Erythroblast (primary cell): ENCODE results near the gene IL26.
"Not testable (repeated sequence)": the region's sequence is repeated elsewhere in the genome, so short reads cannot be mapped to it uniquely, and the experiment has no call there.

Experiments used
- DNase-seq, 2 experiments: peaks; one replicate each; lab custom pipeline; 2025; lab: John Stamatoyannopoulos, UW
- GATA1 ChIP-seq: IDR thresholded peaks from 2 replicates; pipeline ENCODE4 v1.6.1; 2011; ENCODE audit warnings: low read depth, mild to moderate bottlenecking, control low read depth, low read length, moderate library complexity
- POLR2A ChIP-seq: IDR thresholded peaks from 2 replicates; pipeline ENCODE4 v1.6.1; 2011; ENCODE audit warnings: mild to moderate bottlenecking, low read length

The IL26 gene

DNA sequence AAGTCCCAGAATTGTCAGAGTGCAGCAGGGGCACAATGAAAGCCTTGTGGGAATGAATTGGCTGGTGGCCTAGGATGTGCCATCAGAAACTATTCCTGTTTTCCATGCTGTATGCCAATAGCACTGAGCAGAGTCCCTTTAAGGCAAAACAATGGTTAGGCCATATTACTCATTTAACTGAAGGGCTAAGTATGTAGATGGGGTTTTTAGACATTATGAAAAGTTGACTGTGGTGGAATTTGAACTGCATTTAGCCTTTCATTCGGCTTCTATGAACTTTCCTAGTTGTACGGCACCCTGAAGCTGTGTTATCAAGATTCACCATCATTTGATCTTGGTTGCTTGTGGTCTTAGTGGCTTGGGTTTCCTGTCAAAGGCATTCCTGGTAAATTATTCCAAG is 24.8 kb downstream of the IL26 start:
- TF ChIP-seq GATA1 (no peak), POLR2A (no peak)
- no peak for DNase-seq

DNA sequence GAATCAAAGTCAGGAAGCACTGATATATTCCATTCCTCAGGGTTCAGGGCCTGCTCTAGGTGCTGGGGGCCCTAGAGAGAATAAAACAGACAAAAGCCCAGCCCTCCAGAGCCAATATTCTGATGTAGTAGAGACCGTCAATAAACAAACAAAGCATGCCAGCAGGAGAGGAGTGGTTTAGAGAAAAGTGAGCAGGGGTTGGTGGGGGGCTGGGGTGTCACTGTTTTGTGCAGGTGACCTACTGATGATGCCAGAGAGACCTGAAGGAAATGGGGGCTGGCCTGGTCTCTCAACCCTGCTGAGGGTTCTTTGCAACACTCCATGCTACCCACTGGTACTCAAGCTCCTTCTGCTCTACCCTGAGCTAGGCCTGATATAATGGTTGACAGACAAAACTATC is 26.5 kb downstream of the IL26 start:
- DNase-seq, result no peak
- TF ChIP-seq GATA1, result no peak
- TF ChIP-seq POLR2A, result no peak

DNA sequence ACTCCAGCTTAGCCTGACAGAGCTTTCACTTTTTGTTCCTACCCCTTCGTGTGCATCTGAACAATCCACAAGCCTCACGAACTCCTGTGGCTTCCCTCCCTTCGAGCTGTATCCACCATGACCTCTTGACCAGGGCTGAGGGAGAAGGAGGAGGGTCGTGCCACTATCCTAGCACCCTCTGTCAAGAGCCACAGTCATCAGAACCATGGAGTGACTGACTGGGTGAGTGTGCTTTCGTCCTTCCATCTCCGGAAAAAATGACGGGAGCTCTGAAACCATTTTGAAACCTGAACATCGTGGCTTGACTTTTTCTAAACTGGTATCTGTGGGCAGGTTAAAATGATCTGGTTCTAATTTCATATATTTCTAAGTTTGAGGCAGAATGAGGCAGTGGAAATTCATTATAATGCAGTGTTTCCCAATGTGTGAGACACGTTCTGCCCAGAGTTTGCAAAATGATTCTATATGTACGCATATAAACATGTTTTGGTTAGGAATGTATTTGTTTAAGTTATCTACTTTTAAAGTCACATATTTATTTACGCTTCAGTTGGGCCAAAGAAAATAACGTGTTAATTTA is 27.0 kb downstream of the IL26 start:
- TF ChIP-seq POLR2A (no peak), GATA1 (no peak)
- no peak for DNase-seq

DNA sequence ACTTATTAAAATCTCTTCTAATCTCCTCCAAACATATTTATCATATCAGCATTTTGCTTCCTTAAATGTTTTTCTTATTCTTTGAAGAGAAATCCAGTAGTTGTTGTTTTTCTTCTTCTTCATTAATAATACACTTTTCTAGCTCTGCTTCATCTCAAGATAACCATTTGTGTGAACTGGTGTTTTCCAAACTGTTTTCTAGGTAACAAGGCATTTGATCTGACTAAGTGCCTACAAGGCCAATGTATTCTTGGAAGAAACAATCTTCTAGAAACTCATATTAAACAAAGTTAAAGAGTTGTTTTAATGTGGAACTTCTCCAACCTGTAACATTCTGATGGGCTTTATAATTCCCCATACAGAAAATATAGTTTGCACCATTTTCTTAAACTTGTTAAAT is 35.3 kb downstream of the IL26 start:
- TF ChIP-seq POLR2A (no peak), GATA1 (no peak)
- DNase-seq, result no peak

DNA sequence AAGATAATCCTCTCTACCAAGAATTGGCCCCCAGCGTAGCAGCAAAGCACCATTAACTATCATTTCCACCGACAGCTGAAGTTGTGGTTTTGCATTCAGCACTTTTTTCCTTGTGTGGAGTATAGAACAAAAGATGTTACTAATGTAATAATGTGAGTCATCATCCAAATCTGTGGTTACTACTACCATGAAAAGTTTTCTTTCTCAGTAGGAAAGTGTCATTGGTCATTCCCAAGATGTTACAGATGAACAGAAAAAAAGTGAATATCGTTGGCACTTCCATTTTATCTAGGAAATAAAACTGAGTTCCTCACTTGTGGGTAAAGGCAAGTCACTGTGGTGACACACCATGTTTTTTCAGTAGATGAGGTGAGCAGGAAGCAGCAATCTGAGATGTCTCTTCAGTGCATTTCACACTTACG is 35.8 kb downstream of the IL26 start:
- DNase-seq, result no peak
- TF ChIP-seq GATA1, result no peak
- no peak for TF ChIP-seq POLR2A

DNA sequence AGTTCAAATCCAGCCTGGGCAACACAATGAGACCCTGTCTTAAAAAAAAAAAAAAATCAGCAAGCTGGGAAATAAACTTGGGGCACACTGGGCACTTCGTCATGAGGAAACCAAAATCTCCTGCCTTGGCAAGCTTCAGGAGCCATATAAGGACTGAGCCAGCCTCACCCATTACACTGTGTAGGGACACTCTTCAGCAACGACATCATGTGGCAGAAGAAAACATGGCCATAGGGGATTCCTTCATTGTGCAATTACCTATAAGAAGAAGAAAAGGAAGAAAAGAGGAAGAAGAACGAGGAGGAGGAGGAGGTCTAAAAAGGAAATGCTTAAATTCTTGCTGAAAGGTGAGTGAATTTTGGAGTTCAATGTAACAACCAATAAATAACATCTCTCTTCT is 40.0 kb downstream of the IL26 start:
- TF ChIP-seq POLR2A, result no peak
- no peak for TF ChIP-seq GATA1
- no peak for DNase-seq

DNA sequence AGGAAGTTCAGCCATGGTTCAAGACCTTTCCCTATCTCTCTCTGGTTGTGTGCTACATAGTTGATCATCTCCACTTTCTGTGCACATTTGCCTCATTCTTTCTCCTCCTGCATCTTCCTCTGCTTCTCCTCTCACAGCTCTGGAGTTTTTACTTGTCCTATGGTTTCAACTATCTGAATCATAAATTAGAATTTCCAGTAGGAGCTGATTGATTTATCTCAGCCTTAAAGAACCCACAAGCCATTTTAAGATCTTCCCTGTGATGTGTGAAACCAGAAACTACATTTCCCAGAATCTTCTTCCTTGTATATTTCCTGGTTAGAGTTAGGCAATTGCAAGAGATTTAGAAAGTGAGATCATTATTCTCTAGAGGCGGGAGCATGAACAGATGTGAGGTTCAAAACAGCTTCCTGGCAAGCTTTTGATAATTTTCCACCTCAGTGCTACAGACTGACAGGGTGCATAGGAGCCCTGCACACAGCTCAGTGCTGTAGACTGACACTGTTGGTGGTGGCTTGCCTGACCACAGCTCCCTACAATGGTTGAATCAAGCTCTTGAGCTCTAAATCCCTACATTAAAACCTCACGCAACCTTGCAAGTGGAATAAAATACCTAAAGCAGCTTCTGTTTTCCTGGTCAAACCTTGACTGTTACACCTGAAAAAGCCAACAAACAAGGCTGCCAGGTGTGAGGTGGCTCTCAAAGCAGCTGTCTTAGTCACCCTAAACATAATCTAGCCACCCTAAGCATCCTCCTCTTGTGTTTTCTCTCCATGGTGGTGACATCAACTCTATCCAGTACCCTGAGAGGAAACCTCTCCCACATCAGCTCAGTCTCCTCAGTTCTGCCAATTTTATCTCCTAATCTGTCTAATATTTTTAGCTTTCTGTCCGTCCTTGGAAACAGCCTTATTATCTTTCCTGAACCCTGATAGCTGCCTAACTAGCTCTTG is 44.5 kb downstream of the IL26 start:
- DNase-seq, result no peak
- no peak for TF ChIP-seq POLR2A
- TF ChIP-seq GATA1, result no peak

DNA sequence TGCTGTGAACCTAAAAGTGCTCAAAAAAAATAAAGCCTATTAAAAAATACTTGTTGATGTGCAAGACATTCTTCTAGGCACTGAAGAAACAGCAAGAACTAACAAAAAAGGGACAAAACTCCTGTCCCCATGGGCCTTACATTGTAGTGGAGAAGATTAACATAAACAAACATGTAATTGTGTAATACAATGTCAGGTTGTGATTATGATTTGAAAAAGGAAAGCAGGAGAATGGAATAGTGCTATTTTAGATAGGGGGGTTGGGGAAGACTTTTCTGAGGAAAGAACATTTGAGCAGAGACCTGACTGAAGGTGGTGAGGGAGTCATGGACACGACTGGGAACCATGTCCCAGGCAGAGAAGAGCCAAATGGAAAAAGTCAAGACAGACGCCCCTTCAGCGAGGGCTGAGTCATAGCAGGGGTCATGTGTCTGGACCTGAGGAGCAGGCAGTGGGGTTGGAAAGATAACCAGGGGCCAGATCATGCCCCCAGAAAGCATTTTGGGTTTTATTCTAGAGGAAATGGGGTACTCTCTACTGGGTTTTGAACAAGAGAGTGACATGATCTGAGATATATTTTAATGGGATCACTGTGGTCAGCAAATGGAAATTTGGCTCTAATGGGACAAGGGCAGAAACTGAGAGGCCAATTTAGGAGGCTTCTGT is 46.7 kb downstream of the IL26 start:
- TF ChIP-seq GATA1, result no peak
- TF ChIP-seq POLR2A, result no peak

DNA sequence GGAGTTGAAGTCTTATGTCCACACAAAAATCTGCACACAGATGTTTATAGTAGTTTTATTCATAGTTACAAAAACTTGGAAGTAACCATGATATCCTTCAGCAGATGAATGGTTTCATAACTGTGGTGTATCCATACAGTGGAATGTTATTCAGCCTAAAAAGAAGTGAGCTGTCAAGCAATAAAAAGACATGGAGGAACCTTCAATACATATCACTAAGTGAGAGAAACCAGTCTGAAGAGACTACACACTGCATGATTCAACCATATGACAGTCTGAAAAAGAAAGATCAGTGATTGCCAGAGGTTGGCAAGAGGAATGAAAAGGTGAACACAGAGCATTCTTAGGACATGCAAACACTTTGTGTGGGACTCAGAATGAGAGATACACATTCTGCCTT is 47.4 kb downstream of the IL26 start:
- DNase-seq, result no peak

More for the DNA sequence above, 46.7 kb downstream of the IL26 start:
- DNase-seq, result no peak

DNA sequence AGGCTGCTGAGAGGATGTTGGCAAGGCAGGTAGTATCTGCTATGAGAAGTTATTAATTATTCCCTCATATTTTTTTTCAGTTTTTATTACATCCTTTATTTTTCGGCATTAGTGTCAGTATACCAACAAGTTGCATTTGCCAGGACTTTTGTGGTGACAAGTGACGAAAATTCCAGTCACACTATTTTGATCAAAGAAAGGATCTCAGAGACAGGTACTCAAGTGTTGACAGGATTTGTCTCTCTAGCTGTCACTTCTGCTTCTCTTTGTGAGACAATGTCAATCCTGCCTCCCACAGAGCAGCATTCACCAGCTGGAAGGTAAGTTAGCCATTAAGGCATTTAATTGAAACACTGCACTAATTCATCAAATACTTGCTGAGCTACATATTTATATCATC is 48.0 kb downstream of the IL26 start:
- no peak for TF ChIP-seq POLR2A
- TF ChIP-seq GATA1, result no peak
- no peak for DNase-seq

More for the DNA sequence above, 47.4 kb downstream of the IL26 start:
- no peak for TF ChIP-seq GATA1
- no peak for TF ChIP-seq POLR2A

DNA sequence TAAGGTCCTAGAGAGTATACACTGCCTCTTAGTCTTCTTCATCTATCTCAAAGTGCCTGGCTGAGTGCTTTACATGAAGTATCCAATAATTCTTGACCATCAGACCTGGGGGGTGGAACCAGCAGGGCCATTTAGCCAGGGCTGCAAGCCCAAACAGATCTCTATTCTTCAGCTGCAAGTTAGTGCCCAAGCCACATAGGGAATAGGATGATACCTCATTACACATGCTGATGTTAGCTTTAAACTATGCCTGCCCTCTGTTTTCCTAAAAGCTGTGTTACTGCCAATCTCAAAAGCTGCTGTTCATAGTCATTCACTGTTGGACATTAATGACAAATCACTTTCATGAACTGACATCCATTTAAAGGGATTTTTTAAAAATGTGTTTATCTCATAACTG is 49.4 kb downstream of the IL26 start:
- DNase-seq, result no peak

DNA sequence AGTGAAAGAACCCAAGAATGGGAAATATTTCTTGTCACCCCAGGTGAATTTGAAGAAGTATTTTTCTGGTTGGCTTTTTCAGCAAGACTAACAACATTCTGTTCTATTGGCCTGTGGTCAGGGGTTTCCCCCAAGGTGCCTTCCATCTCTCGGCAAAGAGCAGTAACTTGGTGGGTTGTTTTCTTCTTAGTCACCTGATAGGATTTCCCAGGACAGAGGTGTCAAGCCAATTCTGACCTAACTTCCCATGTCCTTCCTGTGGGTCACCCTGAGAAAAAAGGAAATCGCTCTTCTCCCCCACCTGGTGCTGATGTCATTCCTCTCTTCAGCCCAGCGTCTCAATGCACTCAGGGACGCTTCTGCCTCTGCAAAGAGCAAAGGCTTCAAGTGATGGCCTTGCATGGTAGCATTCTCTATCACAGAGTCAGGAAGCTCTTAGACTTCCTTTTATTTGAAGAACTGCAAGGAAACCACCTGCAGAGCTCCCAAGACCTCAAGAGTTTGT is 50.0 kb downstream of the IL26 start:
- no peak for TF ChIP-seq GATA1
- no peak for TF ChIP-seq POLR2A

More for the DNA sequence above, 49.4 kb downstream of the IL26 start:
- TF ChIP-seq POLR2A, result no peak
- no peak for TF ChIP-seq GATA1

DNA sequence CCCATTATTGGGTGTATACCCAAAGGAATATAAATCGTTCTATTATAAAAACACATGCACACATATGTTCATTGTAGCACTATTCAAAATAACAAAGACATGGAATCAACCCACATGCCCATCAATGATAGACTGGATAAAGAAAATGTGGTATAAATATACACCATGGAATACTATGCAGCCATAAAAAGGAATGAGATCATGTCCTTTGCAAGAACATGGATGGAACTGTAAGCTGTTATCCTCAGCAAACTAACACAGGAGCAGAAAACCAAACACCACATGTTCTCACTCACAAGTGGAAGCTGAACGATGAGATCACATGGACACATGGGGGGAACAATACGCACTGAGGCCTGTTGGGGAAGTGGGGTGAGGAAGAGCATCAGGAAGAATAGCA is 50.8 kb downstream of the IL26 start:
- not testable (repeated sequence) for DNase-seq

More for the DNA sequence above, 50.0 kb downstream of the IL26 start:
- no peak for DNase-seq

DNA sequence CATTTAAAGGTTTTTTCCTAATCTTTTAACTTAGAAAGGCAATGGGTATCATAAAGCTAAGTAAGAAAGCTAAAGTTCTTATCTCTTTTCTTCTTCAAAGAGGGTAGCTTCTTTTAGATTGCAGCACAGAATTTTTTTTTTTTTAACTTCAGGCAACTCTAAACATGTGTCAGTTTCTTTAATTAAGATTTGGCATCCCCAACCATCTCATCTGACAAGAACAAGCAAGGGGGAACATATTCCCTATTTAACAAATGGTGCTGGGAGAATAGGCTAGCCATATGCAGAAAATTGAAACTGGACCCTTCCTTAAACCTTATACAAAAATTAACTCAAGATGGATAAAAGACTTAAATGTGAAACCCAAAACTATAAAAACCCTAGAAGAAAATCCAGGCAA is 51.8 kb downstream of the IL26 start:
- no peak for DNase-seq
- TF ChIP-seq POLR2A (no peak), GATA1 (no peak)
